ENCODE data around the gene PKIB.
"Not testable (repeated sequence)": the region's sequence is repeated elsewhere in the genome, so short reads cannot be mapped to it uniquely, and the experiment has no call there.

DNA sequence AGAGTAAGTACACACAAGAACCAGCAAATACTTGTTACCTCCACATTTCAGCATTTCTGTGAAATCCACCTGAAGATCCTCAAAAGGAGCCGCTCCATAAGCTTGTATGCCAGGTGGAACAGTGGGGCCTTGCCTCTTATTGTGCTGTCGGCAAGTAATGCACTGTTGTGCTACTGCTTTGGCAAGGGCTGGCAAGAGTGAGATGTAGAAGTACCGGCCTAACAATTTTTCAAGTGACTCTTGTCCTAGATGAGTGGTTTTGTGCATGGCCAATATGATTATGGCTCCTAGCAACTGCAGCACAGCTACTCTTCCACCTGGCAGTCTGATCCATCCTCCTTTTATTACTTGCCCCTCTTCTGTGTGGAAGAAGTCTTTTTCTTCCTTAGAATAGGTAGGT, 134.7 kb downstream of the PKIB start:
- not testable (repeated sequence) for TF ChIP-seq POLR2A (IDR thresholded peaks at IDR 0.05)
- TF ChIP-seq, protein P1, sequence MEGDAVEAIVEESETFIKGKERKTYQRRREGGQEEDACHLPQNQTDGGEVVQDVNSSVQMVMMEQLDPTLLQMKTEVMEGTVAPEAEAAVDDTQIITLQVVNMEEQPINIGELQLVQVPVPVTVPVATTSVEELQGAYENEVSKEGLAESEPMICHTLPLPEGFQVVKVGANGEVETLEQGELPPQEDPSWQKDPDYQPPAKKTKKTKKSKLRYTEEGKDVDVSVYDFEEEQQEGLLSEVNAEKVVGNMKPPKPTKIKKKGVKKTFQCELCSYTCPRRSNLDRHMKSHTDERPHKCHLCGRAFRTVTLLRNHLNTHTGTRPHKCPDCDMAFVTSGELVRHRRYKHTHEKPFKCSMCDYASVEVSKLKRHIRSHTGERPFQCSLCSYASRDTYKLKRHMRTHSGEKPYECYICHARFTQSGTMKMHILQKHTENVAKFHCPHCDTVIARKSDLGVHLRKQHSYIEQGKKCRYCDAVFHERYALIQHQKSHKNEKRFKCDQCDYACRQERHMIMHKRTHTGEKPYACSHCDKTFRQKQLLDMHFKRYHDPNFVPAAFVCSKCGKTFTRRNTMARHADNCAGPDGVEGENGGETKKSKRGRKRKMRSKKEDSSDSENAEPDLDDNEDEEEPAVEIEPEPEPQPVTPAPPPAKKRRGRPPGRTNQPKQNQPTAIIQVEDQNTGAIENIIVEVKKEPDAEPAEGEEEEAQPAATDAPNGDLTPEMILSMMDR (IDR thresholded peaks at IDR 0.05), result not testable (repeated sequence)

Data from Peyer's patch (tissue), 4 donors.